A549 (cell line): Measurements from ENCODE around the gene EPPIN. TPM values are rescaled to one million over a fixed set of nuclear protein-coding genes. Genes with fewer than 3 reads are reported as not detected.

Experiments used
- ATAC-seq, 2 experiments: fragments of 200-7000 bp in 1 of 2; fragments of >200 bp in 1 of 2; cut with Nextera tagmentation in 1 of 2; cut with Tn5 transposase in 1 of 2; 3 replicates each; pipeline versions ENCODE4 v1.8.0 to v1.9.1; 2018 to 2020; ENCODE audit warnings: mild to moderate bottlenecking in 1 of 2, moderate library complexity in 1 of 2
- CTCF ChIA-PET: fragments of 300-600 bp; sonication (Branson Sonifier 250); formaldehyde crosslinking; extraction: SDS; loops from one replicate; lab custom pipeline; 2021; ENCODE audit warnings: antibody characterized with exemption, inconsistent platforms; lab: Yijun Ruan, JAX
- POLR2A ChIA-PET: fragments of 350-600 bp; formaldehyde crosslinking; extraction: SDS; loops from one replicate; lab custom pipeline; 2021; ENCODE audit warnings: antibody characterized with exemption, inconsistent platforms; lab: Yijun Ruan, JAX
- DNase-seq, 2 experiments: peaks; one replicate each; pipeline versions ENCODE4 v3.0.0 to v3.0.0-alpha.2; 2011 to 2016; ENCODE audit warnings: low read depth in 1 of 2, low spot score in 1 of 2
- FAIRE-seq: peaks from 2 replicates; lab custom pipeline; 2011; peaks lifted over from hg19 to GRCh38; lab: Jason Lieb, UNC
- H3K27ac ChIP-seq, 2 experiments: fragments of >200 bp; sonication (Bioruptor Twin); formaldehyde crosslinking; 3 replicates each; pipeline ENCODE4 v1.5.1; 2016 to 2017
- H3K4me1 ChIP-seq: fragments of >200 bp; sonication (Bioruptor Twin); formaldehyde crosslinking; 3 replicates; pipeline ENCODE4 v1.6.1; 2016
- H3K4me2 ChIP-seq: fragments of >200 bp; sonication (Bioruptor Twin); formaldehyde crosslinking; 3 replicates; pipeline ENCODE4 v1.6.1; 2016
- H3K4me3 ChIP-seq: fragments of >200 bp; sonication (Bioruptor Twin); formaldehyde crosslinking; 3 replicates; pipeline ENCODE4 v1.5.1; 2016
- H3K9me3 ChIP-seq: fragments of >200 bp; sonication (Bioruptor Twin); formaldehyde crosslinking; 3 replicates; pipeline ENCODE4 v1.6.1; 2016
- BHLHE40 ChIP-seq: IDR thresholded peaks from 2 replicates; pipeline ENCODE4 v1.6.1; 2012; ENCODE audit warnings: low read depth, low read length, inconsistent platforms
- CBX8 ChIP-seq: fragments of 200-600 bp; sonication (generic); IDR thresholded peaks from 2 replicates; pipeline ENCODE4 v1.6.1; 2016
- EHF ChIP-seq: fragments of 250-450 bp; sonication (Bioruptor Pico); IDR thresholded peaks from 2 replicates; pipeline ENCODE4 v1.5.0; 2020; ENCODE audit warnings: mild to moderate bottlenecking
- EHMT2 ChIP-seq: fragments of 200-600 bp; sonication (generic); IDR thresholded peaks from 2 replicates; pipeline ENCODE4 v1.6.1; 2016; ENCODE audit warnings: antibody characterized with exemption, low read depth, mild to moderate bottlenecking, moderate library complexity
- ESRRA ChIP-seq: fragments of 150-350 bp; IDR thresholded peaks from 2 replicates; pipeline ENCODE4 v1.6.1; 2014; ENCODE audit warnings: mild to moderate bottlenecking, low read length, borderline replicate concordance
- GATA3 ChIP-seq: IDR thresholded peaks from 2 replicates; pipeline ENCODE4 v1.6.1; 2012; ENCODE audit warnings: borderline replicate concordance
- HDAC2 ChIP-seq: fragments of 200-600 bp; sonication (generic); IDR thresholded peaks from 2 replicates; pipeline ENCODE4 v1.6.1; 2016
- JUN ChIP-seq, 2 experiments: fragments of >200 bp; sonication (Bioruptor Twin); formaldehyde crosslinking; IDR thresholded peaks; 2 replicates in 1 of 2; 3 replicates in 1 of 2; pipeline ENCODE4 v1.6.1; 2016 to 2017
- JUNB ChIP-seq: fragments of >200 bp; sonication (Bioruptor Twin); formaldehyde crosslinking; IDR thresholded peaks from 2 replicates; pipeline ENCODE4 v1.6.1; 2016
- KDM1A ChIP-seq: fragments of 200-600 bp; sonication (generic); IDR thresholded peaks from 2 replicates; pipeline ENCODE4 v1.6.1; 2016; ENCODE audit warnings: low read depth, mild to moderate bottlenecking
- KDM5A ChIP-seq: fragments of 200-600 bp; sonication (generic); IDR thresholded peaks from 2 replicates; pipeline ENCODE4 v1.6.1; 2016; ENCODE audit warnings: antibody characterized with exemption, mild to moderate bottlenecking
- MAZ ChIP-seq: fragments of 150-350 bp; IDR thresholded peaks from 2 replicates; pipeline ENCODE4 v1.6.1; 2014; ENCODE audit warnings: antibody characterized with exemption, low read depth, low read length, borderline replicate concordance
- NFE2L2 ChIP-seq: fragments of 150-350 bp; conservative IDR thresholded peaks from 2 replicates; pipeline ENCODE4 v1.6.1; 2014; ENCODE audit warnings: low read length
- NPAS2 ChIP-seq: fragments of 250-450 bp; sonication (Bioruptor Pico); IDR thresholded peaks from 2 replicates; pipeline ENCODE4 v1.8.0; 2022; ENCODE audit warnings: mild to moderate bottlenecking, moderate library complexity, borderline replicate concordance
- PHF8 ChIP-seq: fragments of 200-600 bp; sonication (generic); IDR thresholded peaks from 2 replicates; pipeline ENCODE4 v1.6.1; 2016; ENCODE audit warnings: low read depth, mild to moderate bottlenecking, antibody characterized with exemption, moderate library complexity, borderline replicate concordance
- POLR2A ChIP-seq: IDR thresholded peaks from 2 replicates; pipeline ENCODE4 v1.6.1; 2012; ENCODE audit warnings: mild to moderate bottlenecking, low read length
- POLR2AphosphoS2 ChIP-seq: conservative IDR thresholded peaks from 2 replicates; pipeline ENCODE4 v1.6.1; 2012; ENCODE audit warnings: low read length, improper control_type of control experiment, inconsistent platforms
- RAD21 ChIP-seq, 2 experiments: fragments of >200 bp in 1 of 2; sonication (Bioruptor Twin) in 1 of 2; formaldehyde crosslinking in 1 of 2; IDR thresholded peaks in 1 of 2; conservative IDR thresholded peaks in 1 of 2; 2 replicates in 1 of 2; 3 replicates in 1 of 2; pipeline ENCODE4 v1.6.1; 2012 to 2018; ENCODE audit warnings: inconsistent platforms in 1 of 2
- RARB ChIP-seq: fragments of 250-450 bp; sonication (Bioruptor Pico); IDR thresholded peaks from 2 replicates; pipeline ENCODE4 v1.8.0; 2021; ENCODE audit warnings: mild to moderate bottlenecking, moderate library complexity
- RFX5 ChIP-seq: fragments of 450-650 bp; IDR thresholded peaks from 2 replicates; pipeline ENCODE4 v1.7.1; 2014; ENCODE audit warnings: antibody characterized with exemption, mild to moderate bottlenecking, moderate library complexity
- SREBF2 ChIP-seq: fragments of 450-650 bp; IDR thresholded peaks from 2 replicates; pipeline ENCODE4 v1.6.1; 2014; ENCODE audit warnings: mild to moderate bottlenecking, moderate library complexity
- ZNF302 ChIP-seq: fragments of 250-450 bp; sonication (Bioruptor Pico); IDR thresholded peaks from 2 replicates; pipeline ENCODE4 v1.9.0; 2021; ENCODE audit warnings: inconsistent platforms, mild to moderate bottlenecking, moderate library complexity
- WGBS: methylation state at CpG from one replicate; pipeline ENCODE4 v1.1.6; 2017; ENCODE audit errors: missing lambda C conversion rate; 5-methylcytosine and 5-hydroxymethylcytosine counted together
- polyA plus RNA-seq, 4 experiments: library from polyadenylated mRNA; depleted of rRNA in 3 of 4; stranded (reverse); fragments of >200 nt; fragmentation: RNase III in 1 of 4; extraction: RNeasy Plus Mini Kit Qiagen cat#74134 plus additional on column Dnase treatment in 1 of 4; gene quantifications; 2 replicates in 3 of 4; 3 replicates in 1 of 4; pipeline ENCODE4 v1.2.3, GENCODE V29; 2011 to 2017
- TF ChIP-seq, protein P1 (sequence below): IDR thresholded peaks from 2 replicates; pipeline ENCODE4 v1.6.1; 2012
- TF ChIP-seq, protein P2 (sequence below): IDR thresholded peaks from 2 replicates; pipeline ENCODE4 v1.6.1; 2012
- TF ChIP-seq, protein P3 (sequence below): fragments of 200-600 bp; sonication (generic); IDR thresholded peaks from 2 replicates; pipeline ENCODE4 v1.6.1; 2016; ENCODE audit warnings: antibody characterized with exemption, mild to moderate bottlenecking, moderate library complexity
- TF ChIP-seq, protein P4 (sequence below): fragments of 250-450 bp; sonication (Bioruptor Pico); IDR thresholded peaks from 2 replicates; pipeline ENCODE4 v1.5.0; 2020; ENCODE audit warnings: low read depth, mild to moderate bottlenecking, moderate library complexity
- TF ChIP-seq, protein P5 (sequence below): fragments of 450-650 bp; IDR thresholded peaks from 2 replicates; pipeline ENCODE4 v1.6.1; 2014; ENCODE audit warnings: antibody characterized with exemption

Gene EPPIN
- polyA plus RNA-seq, 2 of the 4 experiments (the other 2 are of a cell fraction), result not detected

DNA sequence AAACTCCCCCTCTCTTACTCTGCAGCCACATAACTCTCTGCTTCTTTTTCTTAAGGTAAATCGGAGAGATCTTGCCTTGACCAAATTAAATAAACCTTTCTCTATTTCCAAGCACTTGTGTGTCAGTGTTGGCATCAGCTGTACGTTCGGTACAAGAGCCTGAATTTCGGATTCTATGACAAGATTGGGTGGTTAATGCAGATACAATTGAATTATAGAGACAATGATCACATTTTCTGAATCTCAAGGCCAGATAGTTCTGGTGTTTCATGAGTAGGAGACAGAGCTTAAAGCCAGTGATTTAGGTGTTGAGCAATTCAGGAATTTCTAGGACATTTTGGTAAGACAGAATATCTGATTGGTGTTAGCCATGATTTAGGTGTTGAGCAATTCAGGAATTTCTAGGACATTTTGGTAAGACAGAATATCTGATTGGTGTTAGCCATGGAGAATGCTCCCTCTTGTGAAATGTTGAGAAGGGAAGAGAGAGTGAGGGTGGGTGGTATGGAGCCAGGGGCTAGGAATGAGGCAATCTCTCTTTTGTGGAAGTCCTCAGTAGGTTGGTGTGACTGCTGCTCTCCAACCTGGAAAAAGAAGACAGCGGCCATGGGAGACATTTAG lies 36.8 kb downstream of the EPPIN start:
- no peak overlapping the region for H3K4me3 ChIP-seq
- FAIRE-seq, result no peak
- POLR2A ChIA-PET, result no interaction called here
- 23% methylated on average over 5 of the region's 5 CpGs for WGBS
- no peak overlapping the region for H3K27ac ChIP-seq
- no peak for ATAC-seq
- H3K4me1 ChIP-seq, result no peaks in the 10 kb centered on the region
- no peak for DNase-seq
- no peak overlapping the region for H3K4me2 ChIP-seq
- CTCF ChIA-PET, result interaction anchor here (0.8 kb wide), 1 partner anchor 11 kb away, joined by 3 read pairs; no protein-coding TSS in a partner anchor
- H3K9me3 ChIP-seq, result no peaks in the 10 kb centered on the region
- no peak for TF ChIP-seq KDM1A
- no peak for TF ChIP-seq NFE2L2
- TF ChIP-seq BHLHE40, result no peak
- no peak for TF ChIP-seq RFX5
- TF ChIP-seq, protein P1, sequence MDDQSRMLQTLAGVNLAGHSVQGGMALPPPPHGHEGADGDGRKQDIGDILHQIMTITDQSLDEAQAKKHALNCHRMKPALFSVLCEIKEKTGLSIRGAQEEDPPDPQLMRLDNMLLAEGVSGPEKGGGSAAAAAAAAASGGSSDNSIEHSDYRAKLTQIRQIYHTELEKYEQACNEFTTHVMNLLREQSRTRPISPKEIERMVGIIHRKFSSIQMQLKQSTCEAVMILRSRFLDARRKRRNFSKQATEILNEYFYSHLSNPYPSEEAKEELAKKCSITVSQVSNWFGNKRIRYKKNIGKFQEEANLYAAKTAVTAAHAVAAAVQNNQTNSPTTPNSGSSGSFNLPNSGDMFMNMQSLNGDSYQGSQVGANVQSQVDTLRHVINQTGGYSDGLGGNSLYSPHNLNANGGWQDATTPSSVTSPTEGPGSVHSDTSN, result no peak
- TF ChIP-seq JUNB, result no peak
- no peak for TF ChIP-seq POLR2A
- TF ChIP-seq ZNF302, result no peak
- TF ChIP-seq PHF8, result no peak
- no peak for TF ChIP-seq RAD21 (conservative IDR thresholded peaks at IDR 0.05 in 1 of 2, IDR thresholded peaks at IDR 0.05 in 1 of 2)
- TF ChIP-seq SREBF2, result no peak
- TF ChIP-seq EHF (CRISPR knock-in tag), result no peak

DNA sequence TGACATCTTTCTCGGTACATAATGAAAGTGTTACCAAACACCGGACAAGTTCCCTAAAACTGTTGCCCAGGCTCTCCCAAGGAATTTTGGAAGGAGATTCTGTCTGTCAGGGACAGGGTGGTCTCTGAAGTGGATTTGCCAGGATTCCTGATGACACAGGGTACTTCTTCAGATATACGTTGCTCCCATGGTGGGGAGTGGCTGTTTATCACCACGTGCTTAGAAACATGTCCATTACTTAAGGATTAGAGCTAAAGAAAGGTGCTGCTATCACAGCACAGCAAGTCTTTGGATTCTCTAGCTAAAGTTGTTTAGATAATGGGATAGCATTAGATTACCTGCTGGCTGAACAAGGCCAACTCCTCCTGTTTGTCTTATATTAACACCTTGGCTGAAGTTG lies 38.1 kb downstream of the EPPIN start:
- 57% methylated on average over 4 of the region's 4 CpGs for WGBS

More for the DNA sequence above, 38.1 kb downstream of the EPPIN start:
- no peak overlapping the region for H3K4me3 ChIP-seq
- H3K9me3 ChIP-seq, result no peaks in the 10 kb centered on the region
- FAIRE-seq (no peak), ATAC-seq (no peak)
- H3K4me2 ChIP-seq, result no peak overlapping the region
- ChIA-PET POLR2A (no interaction called here), CTCF (no interaction called here)
- TF ChIP-seq HDAC2 (no peak), JUNB (no peak), POLR2A (no peak), JUN (IDR thresholded peaks at IDR 0.05) (no peak), EHMT2 (no peak), RARB (CRISPR knock-in tag) (no peak), MAZ (no peak), NPAS2 (CRISPR knock-in tag) (no peak), CBX8 (no peak), KDM5A (no peak), GATA3 (no peak), EHF (CRISPR knock-in tag) (no peak), POLR2AphosphoS2 (no peak), ZNF302 (no peak), ESRRA (no peak), SREBF2 (no peak)
- TF ChIP-seq, protein P2, sequence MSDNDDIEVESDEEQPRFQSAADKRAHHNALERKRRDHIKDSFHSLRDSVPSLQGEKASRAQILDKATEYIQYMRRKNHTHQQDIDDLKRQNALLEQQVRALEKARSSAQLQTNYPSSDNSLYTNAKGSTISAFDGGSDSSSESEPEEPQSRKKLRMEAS, result no peak
- TF ChIP-seq, protein P3, sequence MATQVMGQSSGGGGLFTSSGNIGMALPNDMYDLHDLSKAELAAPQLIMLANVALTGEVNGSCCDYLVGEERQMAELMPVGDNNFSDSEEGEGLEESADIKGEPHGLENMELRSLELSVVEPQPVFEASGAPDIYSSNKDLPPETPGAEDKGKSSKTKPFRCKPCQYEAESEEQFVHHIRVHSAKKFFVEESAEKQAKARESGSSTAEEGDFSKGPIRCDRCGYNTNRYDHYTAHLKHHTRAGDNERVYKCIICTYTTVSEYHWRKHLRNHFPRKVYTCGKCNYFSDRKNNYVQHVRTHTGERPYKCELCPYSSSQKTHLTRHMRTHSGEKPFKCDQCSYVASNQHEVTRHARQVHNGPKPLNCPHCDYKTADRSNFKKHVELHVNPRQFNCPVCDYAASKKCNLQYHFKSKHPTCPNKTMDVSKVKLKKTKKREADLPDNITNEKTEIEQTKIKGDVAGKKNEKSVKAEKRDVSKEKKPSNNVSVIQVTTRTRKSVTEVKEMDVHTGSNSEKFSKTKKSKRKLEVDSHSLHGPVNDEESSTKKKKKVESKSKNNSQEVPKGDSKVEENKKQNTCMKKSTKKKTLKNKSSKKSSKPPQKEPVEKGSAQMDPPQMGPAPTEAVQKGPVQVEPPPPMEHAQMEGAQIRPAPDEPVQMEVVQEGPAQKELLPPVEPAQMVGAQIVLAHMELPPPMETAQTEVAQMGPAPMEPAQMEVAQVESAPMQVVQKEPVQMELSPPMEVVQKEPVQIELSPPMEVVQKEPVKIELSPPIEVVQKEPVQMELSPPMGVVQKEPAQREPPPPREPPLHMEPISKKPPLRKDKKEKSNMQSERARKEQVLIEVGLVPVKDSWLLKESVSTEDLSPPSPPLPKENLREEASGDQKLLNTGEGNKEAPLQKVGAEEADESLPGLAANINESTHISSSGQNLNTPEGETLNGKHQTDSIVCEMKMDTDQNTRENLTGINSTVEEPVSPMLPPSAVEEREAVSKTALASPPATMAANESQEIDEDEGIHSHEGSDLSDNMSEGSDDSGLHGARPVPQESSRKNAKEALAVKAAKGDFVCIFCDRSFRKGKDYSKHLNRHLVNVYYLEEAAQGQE, result no peak
- TF ChIP-seq, protein P4, sequence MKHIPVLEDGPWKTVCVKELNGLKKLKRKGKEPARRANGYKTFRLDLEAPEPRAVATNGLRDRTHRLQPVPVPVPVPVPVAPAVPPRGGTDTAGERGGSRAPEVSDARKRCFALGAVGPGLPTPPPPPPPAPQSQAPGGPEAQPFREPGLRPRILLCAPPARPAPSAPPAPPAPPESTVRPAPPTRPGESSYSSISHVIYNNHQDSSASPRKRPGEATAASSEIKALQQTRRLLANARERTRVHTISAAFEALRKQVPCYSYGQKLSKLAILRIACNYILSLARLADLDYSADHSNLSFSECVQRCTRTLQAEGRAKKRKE (CRISPR knock-in tag), result no peak
- TF ChIP-seq, protein P5, sequence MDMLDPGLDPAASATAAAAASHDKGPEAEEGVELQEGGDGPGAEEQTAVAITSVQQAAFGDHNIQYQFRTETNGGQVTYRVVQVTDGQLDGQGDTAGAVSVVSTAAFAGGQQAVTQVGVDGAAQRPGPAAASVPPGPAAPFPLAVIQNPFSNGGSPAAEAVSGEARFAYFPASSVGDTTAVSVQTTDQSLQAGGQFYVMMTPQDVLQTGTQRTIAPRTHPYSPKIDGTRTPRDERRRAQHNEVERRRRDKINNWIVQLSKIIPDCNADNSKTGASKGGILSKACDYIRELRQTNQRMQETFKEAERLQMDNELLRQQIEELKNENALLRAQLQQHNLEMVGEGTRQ, result no peak
- TF ChIP-seq, all 56 proteins: peak for 0
- H3K27ac ChIP-seq, result no peak overlapping the region
- H3K4me1 ChIP-seq, result no peaks in the 10 kb centered on the region
- DNase-seq, result no peak
